Chondrocyte (in vitro differentiated cells): ENCODE measurements around the gene LMTK2. TPM values are rescaled to one million over a fixed set of nuclear protein-coding genes. Genes with fewer than 3 reads are reported as not detected.
A peak's percentile ranks its signal among the peaks of the same experiment; 100 is the strongest.

Experiments used
- DNase-seq: peaks from one replicate; pipeline ENCODE4 v3.0.0; 2021; ENCODE audit warnings: mixed read lengths, low spot score
- H3K27ac Mint-ChIP-seq: one replicate; pipeline ENCODE4 v1.8.0; 2021; ENCODE audit warnings: mild to moderate bottlenecking, moderate library complexity, mixed read lengths; ENCODE audit not compliant: unreplicated experiment
- H3K27me3 Mint-ChIP-seq: 2 replicates; pipeline ENCODE4 v1.8.0; 2021; ENCODE audit warnings: low read depth, mixed read lengths
- H3K36me3 Mint-ChIP-seq: 2 replicates; pipeline ENCODE4 v1.8.0; 2021; ENCODE audit warnings: low read depth, mixed read lengths
- H3K4me1 Mint-ChIP-seq: 2 replicates; pipeline ENCODE4 v1.8.0; 2021; ENCODE audit warnings: low read depth, mild to moderate bottlenecking, mixed read lengths
- H3K4me3 Mint-ChIP-seq: one replicate; pipeline ENCODE4 v1.8.0; 2021; ENCODE audit warnings: mild to moderate bottlenecking, moderate library complexity, mixed read lengths; ENCODE audit not compliant: unreplicated experiment
- H3K9me3 Mint-ChIP-seq: 2 replicates; pipeline ENCODE4 v1.8.0; 2021; ENCODE audit warnings: low read depth, mixed read lengths
- long read RNA-seq: library from polyadenylated mRNA; stranded (forward); transcript quantifications from one replicate; pipeline ENCODE4 v2.0.0, GENCODE V29; 2021
- total RNA-seq: library from RNA; stranded (reverse); gene quantifications from 3 replicates; pipeline ENCODE4 v1.2.1, GENCODE V29; 2021
- TF ChIP-seq, protein P1 (sequence below): fragments of 200-600 bp; sonication (generic); IDR thresholded peaks from 2 replicates; pipeline ENCODE4 v1.5.0; 2021; ENCODE audit warnings: antibody characterized with exemption, mild to moderate bottlenecking, moderate library complexity

Gene LMTK2
- total RNA-seq: 14.9 to 15.2 TPM (median 15.0 TPM) in 3 replicates
- long read RNA-seq, partial matches to known transcripts: 4 of 14 reads
- long read RNA-seq, other reads (novel, unspliced or antisense): 10 of 14 reads

DNA sequence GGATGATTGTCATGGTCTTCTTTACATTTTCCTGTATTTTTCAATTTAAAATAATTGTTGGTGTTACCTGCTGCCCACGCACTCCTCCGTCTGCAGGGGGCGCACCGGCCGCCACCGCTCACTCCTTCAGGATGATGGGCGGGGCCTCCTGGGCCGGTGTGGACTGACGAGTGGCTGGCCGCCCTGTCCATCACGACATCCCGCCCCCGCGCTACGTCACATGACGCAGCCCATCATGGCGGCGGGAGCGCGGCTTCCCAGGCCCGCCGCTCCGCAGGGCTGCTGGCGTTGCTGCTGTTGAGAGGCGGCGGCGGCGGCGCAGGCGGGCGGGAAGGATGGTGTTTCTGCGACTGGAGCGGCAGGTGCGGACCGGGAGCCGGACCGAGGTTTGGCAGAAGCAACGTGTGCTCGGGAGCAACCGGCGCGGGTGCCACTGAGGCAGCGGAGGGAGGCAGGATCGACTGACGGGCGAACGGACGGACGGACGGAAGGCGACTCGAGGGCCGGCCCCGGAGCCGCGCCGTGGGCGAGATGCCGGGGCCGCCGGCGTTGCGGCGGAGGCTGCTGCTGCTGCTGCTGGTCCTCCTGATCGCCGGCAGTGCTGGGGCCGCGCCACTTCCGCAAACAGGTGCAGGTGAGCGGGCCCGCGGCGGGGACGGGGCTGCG, at the start of gene LMTK2:
Gene LMTK2 (plus strand): TSS at position 216 of the 666 bp plus-strand sequence. CDS start 316 bp downstream, at position 532.
- Mint-ChIP-seq H3K9me3 (peaks cover 6% of the 10 kb centered on the region), H3K4me3 (peak within 1 kb of the TSS; percentile 98), H3K27me3 (no peaks in the 10 kb centered on the region), H3K4me1 (peaks cover 24% of the 10 kb centered on the region), H3K36me3 (peaks cover 1% of the 10 kb centered on the region), H3K27ac (peak within 1 kb of the TSS; percentile 92)
- DNase-seq: peak; percentile 98
- TF ChIP-seq, protein P1, sequence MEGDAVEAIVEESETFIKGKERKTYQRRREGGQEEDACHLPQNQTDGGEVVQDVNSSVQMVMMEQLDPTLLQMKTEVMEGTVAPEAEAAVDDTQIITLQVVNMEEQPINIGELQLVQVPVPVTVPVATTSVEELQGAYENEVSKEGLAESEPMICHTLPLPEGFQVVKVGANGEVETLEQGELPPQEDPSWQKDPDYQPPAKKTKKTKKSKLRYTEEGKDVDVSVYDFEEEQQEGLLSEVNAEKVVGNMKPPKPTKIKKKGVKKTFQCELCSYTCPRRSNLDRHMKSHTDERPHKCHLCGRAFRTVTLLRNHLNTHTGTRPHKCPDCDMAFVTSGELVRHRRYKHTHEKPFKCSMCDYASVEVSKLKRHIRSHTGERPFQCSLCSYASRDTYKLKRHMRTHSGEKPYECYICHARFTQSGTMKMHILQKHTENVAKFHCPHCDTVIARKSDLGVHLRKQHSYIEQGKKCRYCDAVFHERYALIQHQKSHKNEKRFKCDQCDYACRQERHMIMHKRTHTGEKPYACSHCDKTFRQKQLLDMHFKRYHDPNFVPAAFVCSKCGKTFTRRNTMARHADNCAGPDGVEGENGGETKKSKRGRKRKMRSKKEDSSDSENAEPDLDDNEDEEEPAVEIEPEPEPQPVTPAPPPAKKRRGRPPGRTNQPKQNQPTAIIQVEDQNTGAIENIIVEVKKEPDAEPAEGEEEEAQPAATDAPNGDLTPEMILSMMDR: peak; percentile 96

DNA sequence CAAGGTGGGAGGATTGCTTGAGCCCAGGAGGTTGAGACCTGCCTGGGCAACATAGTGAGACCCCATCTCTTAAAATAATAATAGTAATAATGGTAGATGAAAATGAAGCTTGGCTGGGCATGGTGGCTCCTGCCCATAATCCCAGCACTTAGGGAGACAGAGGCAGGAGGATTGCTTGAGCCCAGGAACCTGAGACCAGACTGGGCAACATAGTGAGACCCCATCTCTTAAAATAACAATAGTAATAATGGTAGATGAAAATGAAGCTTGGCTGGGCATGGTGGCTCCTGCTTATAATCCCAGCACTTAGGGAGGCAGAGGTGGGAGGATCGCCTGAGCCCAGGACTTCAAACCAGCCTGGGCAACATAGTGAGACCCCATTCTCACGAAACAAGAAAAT, 49.5 kb upstream of the LMTK2 start:
- H3K27me3 Mint-ChIP-seq: peaks cover 28% of the 10 kb centered on the region

GRCh38 chr7:98058186-98058585, 48.5 kb upstream of the LMTK2 start:
- TF ChIP-seq, protein P1: no peak
- DNase-seq: no peak
- Mint-ChIP-seq H3K27ac (no peak overlapping the region), H3K9me3 (peaks cover 4% of the 10 kb centered on the region), H3K27me3 (peaks cover 29% of the 10 kb centered on the region), H3K4me1 (no peaks in the 10 kb centered on the region), H3K36me3 (no peaks in the 10 kb centered on the region), H3K4me3 (no peak overlapping the region)

More for the DNA sequence above, 49.5 kb upstream of the LMTK2 start:
- H3K27ac Mint-ChIP-seq: no peak overlapping the region
- TF ChIP-seq, protein P1: no peak
- DNase-seq: no peak
- H3K4me1 Mint-ChIP-seq: no peaks in the 10 kb centered on the region
- no peaks in the 10 kb centered on the region for H3K9me3 Mint-ChIP-seq
- H3K4me3 Mint-ChIP-seq: no peak overlapping the region
- H3K36me3 Mint-ChIP-seq: no peaks in the 10 kb centered on the region

DNA sequence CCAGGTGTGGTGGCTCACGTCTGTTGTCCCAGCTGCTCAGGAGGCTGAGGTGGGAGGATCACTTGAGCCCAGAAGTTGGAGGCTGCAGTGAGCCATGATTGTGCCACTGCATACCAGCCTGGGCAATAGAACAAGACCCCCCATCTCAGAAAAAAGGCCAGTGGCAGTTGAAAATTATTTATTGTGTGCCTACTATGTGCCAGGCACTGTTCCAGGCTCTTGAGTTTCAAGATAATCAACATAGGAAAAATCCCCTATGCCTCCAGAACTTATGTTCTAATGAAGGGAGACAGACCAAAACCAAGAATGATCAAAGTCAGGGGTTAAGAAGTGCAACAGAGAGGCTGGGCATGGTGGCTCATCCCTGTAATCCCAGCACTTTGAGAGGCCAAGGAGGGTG, 42.4 kb upstream of the LMTK2 start:
- Mint-ChIP-seq H3K4me3 (no peak overlapping the region), H3K4me1 (no peaks in the 10 kb centered on the region), H3K27me3 (peaks cover 5% of the 10 kb centered on the region), H3K27ac (no peak overlapping the region), H3K36me3 (no peaks in the 10 kb centered on the region), H3K9me3 (peaks cover 5% of the 10 kb centered on the region)
- no peak for DNase-seq
- TF ChIP-seq, protein P1: no peak

DNA sequence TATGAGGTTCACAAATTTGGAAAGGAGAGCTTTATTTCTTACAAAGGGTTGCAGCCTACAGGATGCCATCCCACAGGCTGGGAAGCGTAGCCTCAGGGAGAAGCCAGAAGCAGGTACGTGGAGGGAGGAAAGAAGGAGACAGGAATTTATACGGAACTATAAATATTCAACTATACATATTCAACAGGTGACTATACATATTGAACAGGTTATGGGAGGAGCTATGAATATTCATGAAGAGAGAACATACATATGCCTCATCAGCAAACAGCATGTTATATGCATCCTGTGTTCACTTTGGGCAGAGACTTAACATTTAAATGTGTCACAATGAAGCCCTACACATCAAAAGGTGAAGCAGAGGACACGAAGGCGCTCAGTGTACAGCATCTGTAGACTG, 40.5 kb upstream of the LMTK2 start:
- H3K27ac Mint-ChIP-seq: no peak overlapping the region

More for the DNA sequence above, 40.5 kb upstream of the LMTK2 start:
- TF ChIP-seq, protein P1: no peak
- no peak for DNase-seq
- H3K9me3 Mint-ChIP-seq: peaks cover 5% of the 10 kb centered on the region
- no peaks in the 10 kb centered on the region for H3K4me1 Mint-ChIP-seq
- H3K36me3 Mint-ChIP-seq: no peaks in the 10 kb centered on the region
- H3K27me3 Mint-ChIP-seq: peaks cover 2% of the 10 kb centered on the region
- no peak overlapping the region for H3K4me3 Mint-ChIP-seq
